Nephron (organoid): ENCODE data around the gene PTTG1.

Source experiments
- H3K27ac Mint-ChIP-seq, 3 experiments: 2 replicates each; pipeline ENCODE4 v1.8.0; 2020; ENCODE audit warnings: mixed read lengths in 3 of 3, mild to moderate bottlenecking in 2 of 3, moderate library complexity in 1 of 3
- H3K27me3 Mint-ChIP-seq: 2 replicates; pipeline ENCODE4 v1.8.0; 2021; ENCODE audit warnings: low read depth, mild to moderate bottlenecking, moderate library complexity, mixed read lengths
- H3K36me3 Mint-ChIP-seq: 2 replicates; pipeline ENCODE4 v1.8.0; 2020; ENCODE audit warnings: low read depth, mixed read lengths
- H3K4me1 Mint-ChIP-seq: 2 replicates; pipeline ENCODE4 v1.8.0; 2020; ENCODE audit warnings: mixed read lengths
- H3K4me3 Mint-ChIP-seq, 3 experiments: 2 replicates each; pipeline ENCODE4 v1.8.0; 2020; ENCODE audit warnings: mild to moderate bottlenecking in 3 of 3, mixed read lengths in 3 of 3, moderate library complexity in 2 of 3
- H3K9me3 Mint-ChIP-seq: 2 replicates; pipeline ENCODE4 v1.8.0; 2020; ENCODE audit warnings: mixed read lengths
- CTCF ChIP-seq, 3 experiments: fragments of 200-600 bp; sonication (generic); IDR thresholded peaks; one replicate each; pipeline ENCODE4 v1.5.0; 2021; ENCODE audit warnings: antibody characterized with exemption in 3 of 3; ENCODE audit not compliant: unreplicated experiment in 3 of 3

PTTG1 gene

GRCh38 chr5:160472482-160472881 lies 50.8 kb downstream of the PTTG1 start:
- peak overlapping the region in 2 of 3 experiments; percentile 61 to 64 for H3K27ac Mint-ChIP-seq
- TF ChIP-seq CTCF (IDR thresholded peaks at IDR 0.05; ENCODE audit: unreplicated experiment in 3 of 3), result no peak
- H3K27me3 Mint-ChIP-seq, result peaks cover 3% of the 10 kb centered on the region
- peaks cover 48% of the 10 kb centered on the region for H3K4me1 Mint-ChIP-seq
- no peaks in the 10 kb centered on the region for H3K36me3 Mint-ChIP-seq
- no peaks in the 10 kb centered on the region for H3K9me3 Mint-ChIP-seq
- no peak overlapping the region for H3K4me3 Mint-ChIP-seq

- no peaks in the 10 kb centered on the region for H3K36me3 Mint-ChIP-seq
- H3K27me3 Mint-ChIP-seq, result peaks cover 3% of the 10 kb centered on the region
- H3K27ac Mint-ChIP-seq, result peak overlapping the region; percentile 33 to 73 (median 42)
- no peak overlapping the region for H3K4me3 Mint-ChIP-seq
- no peak for TF ChIP-seq CTCF (IDR thresholded peaks at IDR 0.05; ENCODE audit: unreplicated experiment in 3 of 3)
- peaks cover 45% of the 10 kb centered on the region for H3K4me1 Mint-ChIP-seq
- H3K9me3 Mint-ChIP-seq, result no peaks in the 10 kb centered on the region
These were observed 52.0 kb downstream of the PTTG1 start for GRCh38 chr5:160473681-160474080.

- Mint-ChIP-seq H3K9me3 (no peaks in the 10 kb centered on the region), H3K27me3 (peaks cover 3% of the 10 kb centered on the region), H3K27ac (peak overlapping the region; percentile 33 to 73 (median 42)), H3K4me1 (peaks cover 45% of the 10 kb centered on the region), H3K36me3 (no peaks in the 10 kb centered on the region), H3K4me3 (no peak overlapping the region)
- TF ChIP-seq CTCF (IDR thresholded peaks at IDR 0.05; ENCODE audit: unreplicated experiment in 3 of 3), result no peak
These were observed 52.4 kb downstream of the PTTG1 start for GRCh38 chr5:160474084-160474483.

- H3K9me3 Mint-ChIP-seq, result no peaks in the 10 kb centered on the region
- TF ChIP-seq CTCF (IDR thresholded peaks at IDR 0.05; ENCODE audit: unreplicated experiment in 3 of 3), result no peak
- H3K27me3 Mint-ChIP-seq, result peaks cover 3% of the 10 kb centered on the region
- H3K4me1 Mint-ChIP-seq, result peaks cover 47% of the 10 kb centered on the region
- no peaks in the 10 kb centered on the region for H3K36me3 Mint-ChIP-seq
- no peak overlapping the region for H3K4me3 Mint-ChIP-seq
- H3K27ac Mint-ChIP-seq, result peak overlapping the region; percentile 20 to 81 (median 75)
These were observed 54.3 kb downstream of the PTTG1 start for GRCh38 chr5:160475864-160476438.

- peak overlapping the region; percentile 55 to 78 (median 74) for H3K27ac Mint-ChIP-seq
- H3K4me3 Mint-ChIP-seq, result no peak overlapping the region
- H3K9me3 Mint-ChIP-seq, result no peaks in the 10 kb centered on the region
- H3K36me3 Mint-ChIP-seq, result no peaks in the 10 kb centered on the region
- H3K4me1 Mint-ChIP-seq, result peaks cover 34% of the 10 kb centered on the region
- H3K27me3 Mint-ChIP-seq, result peaks cover 3% of the 10 kb centered on the region
- TF ChIP-seq CTCF (IDR thresholded peaks at IDR 0.05; ENCODE audit: unreplicated experiment in 3 of 3), result no peak
These were observed 55.8 kb downstream of the PTTG1 start for GRCh38 chr5:160477266-160477970.

GRCh38 chr5:160478163-160478562 lies 56.5 kb downstream of the PTTG1 start:
- H3K4me1 Mint-ChIP-seq, result peaks cover 33% of the 10 kb centered on the region
- peaks cover 3% of the 10 kb centered on the region for H3K27me3 Mint-ChIP-seq
- no peaks in the 10 kb centered on the region for H3K9me3 Mint-ChIP-seq
- no peaks in the 10 kb centered on the region for H3K36me3 Mint-ChIP-seq
- H3K4me3 Mint-ChIP-seq, result no peak overlapping the region
- H3K27ac Mint-ChIP-seq, result peak overlapping the region; percentile 49 to 78 (median 55)
- TF ChIP-seq CTCF (IDR thresholded peaks at IDR 0.05; ENCODE audit: unreplicated experiment in 3 of 3), result no peak
